CD4-positive, alpha-beta T cell treated with Interleukin-15 for 1 hour (primary cell): Measurements from ENCODE around the gene MKNK2.

Experiments
- DNase-seq: peaks from one replicate; pipeline ENCODE4 v3.0.0-alpha.2; 2020

Gene MKNK2

GRCh38 chr19:2056837-2057192 is 5.8 kb upstream of the MKNK2 start:
- no peak for DNase-seq

GRCh38 chr19:2055931-2056836 is 5.1 kb upstream of the MKNK2 start:
- DNase-seq = no peak

GRCh38 chr19:2054763-2055162 is 3.7 kb upstream of the MKNK2 start:
- DNase-seq = no peak

GRCh38 chr19:2053601-2054389 is 2.8 kb upstream of the MKNK2 start:
- DNase-seq = no peak

GRCh38 chr19:2051773-2052704 is 995 bp upstream of the MKNK2 start:
- DNase-seq = peak; percentile 84

GRCh38 chr19:2050349-2050990 is 574 bp downstream of the MKNK2 start:
- no peak for DNase-seq

GRCh38 chr19:2049741-2050348 is 1.2 kb downstream of the MKNK2 start:
- peak; percentile 89 for DNase-seq

GRCh38 chr19:2048959-2049740 is 1.9 kb downstream of the MKNK2 start:
- DNase-seq = no peak

- DNase-seq = no peak
Measured at GRCh38 chr19:2048104-2048958, 2.7 kb downstream of the MKNK2 start.

- peak; percentile 46 for DNase-seq
Measured at GRCh38 chr19:2047449-2048103, 3.5 kb downstream of the MKNK2 start.

- DNase-seq = no peak
Measured at GRCh38 chr19:2047076-2047448, 4.0 kb downstream of the MKNK2 start.

- no peak for DNase-seq
Measured at GRCh38 chr19:2046046-2046907, 4.8 kb downstream of the MKNK2 start.

GRCh38 chr19:2045501-2046045 is 5.5 kb downstream of the MKNK2 start:
- DNase-seq = no peak

- no peak for DNase-seq
Measured at GRCh38 chr19:2044709-2045500, 6.1 kb downstream of the MKNK2 start.

GRCh38 chr19:2043961-2044708 is 6.9 kb downstream of the MKNK2 start:
- no peak for DNase-seq

- DNase-seq = no peak
Measured at GRCh38 chr19:2043251-2043641, 7.8 kb downstream of the MKNK2 start.
